ENCODE data around the gene SLC22A17. TPM values are rescaled to one million over a fixed set of nuclear protein-coding genes. Genes with fewer than 3 reads are reported as not detected.
"Not testable (repeated sequence)": the region's sequence is repeated elsewhere in the genome, so short reads cannot be mapped to it uniquely, and the experiment has no call there.

Gene SLC22A17
- total RNA-seq, 1 donor from 2014 or later, result 22.2 TPM

GRCh38 chr14:23388996-23389395, 36.3 kb upstream of the SLC22A17 start:
- H3K9ac ChIP-seq, result no peak overlapping the region
- no peak for TF ChIP-seq EZH2phosphoT487 (IDR thresholded peaks at IDR 0.05)
- TF ChIP-seq CTCF (IDR thresholded peaks at IDR 0.05), result no peak

GRCh38 chr14:23387916-23388882, 35.5 kb upstream of the SLC22A17 start:
- no peaks in the 10 kb centered on the region for H3K4me1 ChIP-seq
- no peak for DNase-seq (ENCODE audit: low spot score)
- no peaks in the 10 kb centered on the region for H3F3A ChIP-seq (ENCODE audit: low read depth)
- no peak overlapping the region for H3K4me3 Mint-ChIP-seq
- H2AFZ ChIP-seq (replicated peaks), result no peak overlapping the region
- H3K79me2 ChIP-seq (ENCODE audit: low read depth), result no peaks in the 10 kb centered on the region
- no peaks in the 10 kb centered on the region for H3K9me3 ChIP-seq (ENCODE audit: low read depth)
- no peak overlapping the region for H3K4me2 ChIP-seq
- no peaks in the 10 kb centered on the region for H3K9me3 Mint-ChIP-seq
- no peaks in the 10 kb centered on the region for H4K20me1 ChIP-seq (ENCODE audit: low read depth)
- no peaks in the 10 kb centered on the region for H3K27me3 ChIP-seq
- peaks cover 11% of the 10 kb centered on the region for H3K27me3 Mint-ChIP-seq (ENCODE audit: insufficient read depth, low read depth)
- no peak overlapping the region for H3K27ac ChIP-seq
- no peaks in the 10 kb centered on the region for H3K4me1 Mint-ChIP-seq
- H3K9ac ChIP-seq, result no peak overlapping the region
- H3K4me3 ChIP-seq, result no peak overlapping the region
- H3K27ac Mint-ChIP-seq, result no peak overlapping the region
- no peak for TF ChIP-seq EZH2 (IDR thresholded peaks at IDR 0.05)
- no peak for TF ChIP-seq EZH2phosphoT487 (IDR thresholded peaks at IDR 0.05)
- TF ChIP-seq CTCF (IDR thresholded peaks at IDR 0.05), result no peak
- H3K36me3 Mint-ChIP-seq, result no peaks in the 10 kb centered on the region
- no peaks in the 10 kb centered on the region for H3K36me3 ChIP-seq

More at GRCh38 chr14:23388996-23389395, 36.3 kb upstream of the SLC22A17 start:
- Histone ChIP-seq H3F3A (ENCODE audit: low read depth) (no peaks in the 10 kb centered on the region), H3K79me2 (ENCODE audit: low read depth) (no peaks in the 10 kb centered on the region), H3K9me3 (ENCODE audit: low read depth) (no peaks in the 10 kb centered on the region), H3K36me3 (no peaks in the 10 kb centered on the region), H3K4me2 (no peak overlapping the region), H3K27ac (no peak overlapping the region), H4K20me1 (ENCODE audit: low read depth) (no peaks in the 10 kb centered on the region), H3K27me3 (no peaks in the 10 kb centered on the region), H2AFZ (replicated peaks) (no peak overlapping the region), H3K4me3 (no peak overlapping the region), H3K4me1 (no peaks in the 10 kb centered on the region)
- H3K27me3 Mint-ChIP-seq (ENCODE audit: insufficient read depth, low read depth), result peaks cover 11% of the 10 kb centered on the region
- no peaks in the 10 kb centered on the region for H3K9me3 Mint-ChIP-seq
- DNase-seq (ENCODE audit: low spot score), result no peak
- no peaks in the 10 kb centered on the region for H3K36me3 Mint-ChIP-seq
- H3K4me3 Mint-ChIP-seq, result no peak overlapping the region
- no peaks in the 10 kb centered on the region for H3K4me1 Mint-ChIP-seq
- no peak overlapping the region for H3K27ac Mint-ChIP-seq

GRCh38 chr14:23386999-23387398, 34.3 kb upstream of the SLC22A17 start:
- Mint-ChIP-seq H3K4me3 (no peak overlapping the region), H3K27ac (peak overlapping the region; percentile 74), H3K4me1 (peaks cover 5% of the 10 kb centered on the region), H3K36me3 (no peaks in the 10 kb centered on the region), H3K9me3 (no peaks in the 10 kb centered on the region), H3K27me3 (ENCODE audit: insufficient read depth, low read depth) (peaks cover 13% of the 10 kb centered on the region)
- no peaks in the 10 kb centered on the region for H3K9me3 ChIP-seq (ENCODE audit: low read depth)
- no peaks in the 10 kb centered on the region for H3K79me2 ChIP-seq (ENCODE audit: low read depth)
- no peak overlapping the region for H3K9ac ChIP-seq
- no peaks in the 10 kb centered on the region for H3K36me3 ChIP-seq
- no peak overlapping the region for H3K4me3 ChIP-seq
- H3K4me1 ChIP-seq, result no peaks in the 10 kb centered on the region
- H3K27ac ChIP-seq, result no peak overlapping the region
- no peaks in the 10 kb centered on the region for H3F3A ChIP-seq (ENCODE audit: low read depth)
- no peaks in the 10 kb centered on the region for H3K27me3 ChIP-seq
- H3K4me2 ChIP-seq, result no peak overlapping the region
- H2AFZ ChIP-seq (replicated peaks), result no peak overlapping the region
- DNase-seq (ENCODE audit: low spot score), result no peak
- H4K20me1 ChIP-seq (ENCODE audit: low read depth), result no peaks in the 10 kb centered on the region
- TF ChIP-seq EZH2 (IDR thresholded peaks at IDR 0.05), result no peak
- TF ChIP-seq EZH2phosphoT487 (IDR thresholded peaks at IDR 0.05), result no peak
- no peak for TF ChIP-seq CTCF (IDR thresholded peaks at IDR 0.05)

GRCh38 chr14:23386266-23386657, 33.6 kb upstream of the SLC22A17 start:
- not testable (repeated sequence) for H3K9me3 Mint-ChIP-seq; H3K4me1 Mint-ChIP-seq; H3K4me2 ChIP-seq; H3K79me2 ChIP-seq (ENCODE audit: low read depth); H3F3A ChIP-seq (ENCODE audit: low read depth); H3K9me3 ChIP-seq (ENCODE audit: low read depth); H4K20me1 ChIP-seq (ENCODE audit: low read depth); H3K9ac ChIP-seq; H3K4me1 ChIP-seq; H3K27ac Mint-ChIP-seq; H3K4me3 ChIP-seq; H3K4me3 Mint-ChIP-seq; H2AFZ ChIP-seq (replicated peaks); DNase-seq (ENCODE audit: low spot score); H3K27ac ChIP-seq; H3K36me3 ChIP-seq; H3K36me3 Mint-ChIP-seq; H3K27me3 ChIP-seq
- peaks cover 13% of the 10 kb centered on the region for H3K27me3 Mint-ChIP-seq (ENCODE audit: insufficient read depth, low read depth)
